ENCODE data around the gene SRPRA.

The SRPRA gene

DNA sequence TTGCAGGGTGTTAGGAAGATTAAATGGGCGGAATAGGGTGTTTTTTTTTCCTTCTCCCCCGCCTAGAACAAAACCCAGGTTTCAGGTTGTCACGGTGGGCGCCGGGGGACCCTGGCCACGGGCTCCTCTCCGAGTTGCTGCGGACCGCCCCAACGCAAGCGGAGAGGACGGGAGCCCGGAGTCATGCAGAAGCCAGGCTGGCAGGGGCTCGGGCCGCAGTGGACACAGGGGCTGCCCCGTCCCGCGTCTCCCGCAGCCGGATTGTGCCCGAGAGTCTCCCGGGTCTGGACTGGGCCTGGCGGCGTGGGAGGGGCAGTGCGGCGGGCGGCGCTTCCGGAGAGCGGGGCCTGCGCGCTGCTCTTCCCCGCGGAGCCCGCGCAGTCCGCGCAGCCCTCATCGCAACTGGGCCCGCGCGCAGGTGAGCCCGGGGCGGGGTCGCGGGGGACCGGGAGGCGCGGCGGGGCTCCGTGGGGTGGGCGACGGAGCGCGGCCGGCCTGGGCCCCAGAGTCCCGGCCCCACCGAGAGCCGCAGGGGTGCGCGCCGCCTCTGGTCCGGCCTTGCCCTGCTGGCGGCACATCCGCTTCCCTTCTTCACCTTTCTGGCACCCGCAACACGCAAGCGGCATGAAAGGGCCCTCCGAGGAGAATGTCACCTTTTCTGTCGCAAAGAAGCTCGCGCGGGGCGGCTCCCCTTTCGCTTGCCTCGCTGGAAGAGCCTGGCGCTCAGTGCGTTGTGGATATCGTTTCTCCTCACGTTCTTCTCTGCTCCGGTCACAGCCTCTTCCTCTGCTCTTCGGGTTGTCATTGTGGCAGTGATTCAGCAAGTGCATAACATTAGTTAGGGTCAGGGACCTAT lies 14.3 kb upstream of the SRPRA start, which contains the start of gene TIRAP:
TSS of gene TIRAP (plus strand) at position 358 of the 856 bp plus-strand sequence. CDS start 7,802 bp downstream, outside the sequence.
- TF ChIP-seq CTCF (IDR thresholded peaks at IDR 0.05; ENCODE audit: low read depth, low read length, missing control alignments), result no peak
- peak within 1 kb of the TSS; percentile 57 for H3K4me3 ChIP-seq (ENCODE audit: low read depth, low read length)
- no peak for DNase-seq (ENCODE audit: low read depth)
- in situ Hi-C loops (cut with HindIII; ENCODE audit: low sequenced_read_pairs), result no loop called here

- peak overlapping the region; percentile 57 for H3K4me3 ChIP-seq (ENCODE audit: low read depth, low read length)
- no peak for DNase-seq (ENCODE audit: low read depth)
- in situ Hi-C loops (cut with HindIII; ENCODE audit: low sequenced_read_pairs), result no loop called here
- TF ChIP-seq CTCF (IDR thresholded peaks at IDR 0.05; ENCODE audit: low read depth, low read length, missing control alignments), result no peak
These were observed 13.7 kb upstream of the SRPRA start for GRCh38 chr11:126282361-126282735.

DNA sequence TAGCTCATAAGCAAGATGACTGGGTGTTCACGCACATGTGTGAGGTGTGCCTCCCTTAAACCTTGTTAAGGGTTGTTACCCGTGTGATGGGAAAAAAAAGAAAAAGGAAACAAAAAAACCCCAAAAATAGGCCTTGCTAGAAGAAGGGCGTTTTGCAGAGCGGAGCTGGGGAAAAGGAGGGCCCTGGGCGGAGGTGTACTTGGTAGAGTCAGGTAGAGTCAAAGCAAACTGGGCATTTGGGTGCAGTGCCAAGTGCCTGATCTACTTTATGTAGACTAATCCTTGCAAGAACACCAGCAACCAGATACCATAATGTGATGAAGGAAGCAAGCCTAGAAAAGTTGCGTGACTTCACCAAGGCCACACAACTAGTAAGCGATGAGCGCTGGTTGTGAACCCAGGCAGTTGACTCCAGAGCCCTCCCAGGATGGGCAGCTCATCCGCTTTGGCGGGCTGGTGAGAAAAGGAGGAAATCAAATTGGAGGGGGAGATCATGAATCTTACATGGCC lies 13.0 kb upstream of the SRPRA start:
- DNase-seq (ENCODE audit: low read depth), result no peak
- TF ChIP-seq CTCF (IDR thresholded peaks at IDR 0.05; ENCODE audit: low read depth, low read length, missing control alignments), result no peak
- in situ Hi-C loops (cut with HindIII; ENCODE audit: low sequenced_read_pairs), result no loop called here
- no peak overlapping the region for H3K4me3 ChIP-seq (ENCODE audit: low read depth, low read length)

GRCh38 chr11:126281245-126281644 lies 12.6 kb upstream of the SRPRA start:
- no peak for DNase-seq (ENCODE audit: low read depth)
- in situ Hi-C loops (cut with HindIII; ENCODE audit: low sequenced_read_pairs), result no loop called here
- no peak for TF ChIP-seq CTCF (IDR thresholded peaks at IDR 0.05; ENCODE audit: low read depth, low read length, missing control alignments)
- no peak overlapping the region for H3K4me3 ChIP-seq (ENCODE audit: low read depth, low read length)

DNA sequence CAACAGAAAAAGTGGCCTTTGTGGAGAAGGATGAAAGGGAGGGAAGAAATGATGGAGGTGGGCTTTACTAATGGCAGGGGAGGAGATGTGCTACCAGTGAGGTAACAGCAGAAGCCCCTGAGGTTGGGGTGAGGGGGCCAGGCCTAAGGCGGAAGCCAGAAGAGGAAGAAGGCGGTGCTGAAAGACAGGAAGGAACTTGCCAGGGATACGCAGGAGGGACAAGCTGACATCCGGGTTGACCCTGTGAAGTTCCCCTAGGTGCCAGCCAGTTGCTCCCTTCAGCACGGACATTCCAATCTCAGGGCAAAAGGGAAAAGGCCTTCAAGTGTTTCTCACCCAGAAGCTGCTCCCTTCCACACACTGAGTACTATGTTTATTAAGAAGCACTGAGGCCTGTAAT lies 11.9 kb upstream of the SRPRA start:
- no peak for TF ChIP-seq CTCF (IDR thresholded peaks at IDR 0.05; ENCODE audit: low read depth, low read length, missing control alignments)
- H3K4me3 ChIP-seq (ENCODE audit: low read depth, low read length), result no peak overlapping the region
- DNase-seq (ENCODE audit: low read depth), result no peak
- in situ Hi-C loops (cut with HindIII; ENCODE audit: low sequenced_read_pairs), result no loop called here

DNA sequence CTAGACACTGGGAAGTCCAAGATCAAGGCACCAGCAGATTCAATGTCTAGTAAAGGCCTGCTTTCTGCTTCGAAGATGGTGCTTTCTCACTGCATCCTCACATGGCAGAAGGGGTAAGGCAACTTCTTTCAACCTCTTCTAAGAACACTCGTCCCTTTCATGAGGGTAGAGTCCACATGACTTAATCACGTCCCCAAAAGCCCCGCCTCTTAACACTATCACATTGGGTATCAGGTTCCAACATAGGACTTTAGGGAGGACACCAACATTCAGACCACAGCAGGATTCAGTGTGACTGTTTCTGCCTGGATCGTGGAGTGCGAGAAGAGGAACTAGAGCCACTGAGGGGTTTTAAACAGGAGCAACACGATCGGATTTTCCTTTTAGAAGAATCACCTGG lies 10.5 kb upstream of the SRPRA start:
- DNase-seq (ENCODE audit: low read depth), result no peak
- in situ Hi-C loops (cut with HindIII; ENCODE audit: low sequenced_read_pairs), result no loop called here
- no peak for TF ChIP-seq CTCF (IDR thresholded peaks at IDR 0.05; ENCODE audit: low read depth, low read length, missing control alignments)
- no peak overlapping the region for H3K4me3 ChIP-seq (ENCODE audit: low read depth, low read length)
